SK-N-MC (cell line): ENCODE results near the gene GGTA1.

Source experiments
- DNase-seq: peaks from one replicate; pipeline ENCODE4 v3.0.0-alpha.2; 2011; ENCODE audit warnings: low read depth, low spot score
- H3K27ac ChIP-seq: fragments of 200-600 bp; sonication (generic); 2 replicates; pipeline ENCODE4 v1.5.1; 2016; ENCODE audit warnings: mixed run types
- H3K36me3 ChIP-seq: fragments of 200-600 bp; sonication (generic); 2 replicates; pipeline ENCODE4 v1.6.1; 2017; ENCODE audit warnings: antibody characterized with exemption, low read length, mixed read lengths; ENCODE audit not compliant: insufficient read depth
- H3K4me3 ChIP-seq: fragments of 200-600 bp; sonication (generic); 2 replicates; pipeline ENCODE4 v1.5.1; 2016
- H3K9ac ChIP-seq: fragments of 200-600 bp; sonication (generic); 2 replicates; pipeline ENCODE4 v1.8.0; 2017; ENCODE audit warnings: mixed run types, mixed read lengths; ENCODE audit not compliant: insufficient read length
- H3K9me3 ChIP-seq: fragments of 200-600 bp; sonication (generic); 2 replicates; pipeline ENCODE4 v1.6.1; 2017; ENCODE audit warnings: low read depth, mild to moderate bottlenecking, antibody characterized with exemption, low read length, moderate library complexity, mixed read lengths
- EZH2 ChIP-seq: fragments of 200-600 bp; sonication (generic); IDR thresholded peaks from one replicate; pipeline ENCODE4 v1.6.1; 2017; ENCODE audit warnings: antibody characterized with exemption
- FOXP2 ChIP-seq: optimal IDR thresholded peaks from 2 replicates; pipeline ENCODE3; 2011; ENCODE audit warnings: mild to moderate bottlenecking, moderate library complexity; ENCODE audit not compliant: insufficient read depth; ENCODE audit errors: extremely low read length, control extremely low read depth
- POLR2AphosphoS5 ChIP-seq: IDR thresholded peaks from 2 replicates; pipeline ENCODE4 v1.6.1; 2012; ENCODE audit warnings: mild to moderate bottlenecking, low read depth, low read length, borderline replicate concordance

Gene GGTA1

DNA sequence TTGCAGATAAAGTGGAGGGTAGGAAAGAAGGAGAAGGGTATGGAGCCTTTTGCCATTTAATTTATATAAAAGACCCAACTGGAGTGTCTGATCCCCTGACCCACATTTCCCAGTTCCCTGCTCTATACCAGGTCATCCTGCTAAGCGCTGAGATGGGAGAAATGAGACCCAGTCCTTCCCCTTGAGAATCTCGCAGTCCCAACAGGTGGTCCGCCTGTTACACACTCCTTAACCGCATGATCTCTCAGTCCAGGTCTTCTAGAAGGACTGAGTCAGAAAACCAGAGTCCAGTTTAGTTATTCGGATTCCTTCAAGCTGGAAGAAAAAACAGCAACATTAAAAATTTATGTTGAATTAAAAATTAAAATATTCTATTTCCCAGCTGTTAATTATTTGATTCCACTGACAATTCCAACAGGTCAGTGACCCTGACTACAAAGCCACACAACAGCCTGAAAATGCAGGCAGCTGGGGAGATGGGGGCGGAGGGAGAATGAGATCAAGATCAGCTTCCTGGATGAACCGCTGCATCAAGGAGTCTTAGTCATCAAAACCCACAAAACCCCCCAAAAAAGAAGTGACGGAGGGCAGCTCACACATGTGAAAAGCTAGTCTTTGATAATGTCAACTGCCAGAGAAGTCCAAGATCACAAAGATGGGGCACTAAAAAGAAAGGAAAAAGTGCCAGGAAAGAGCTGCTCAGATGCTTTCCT lies 44.0 kb downstream of the GGTA1 start:
- no peak for DNase-seq
- H3K9ac ChIP-seq, result no peak overlapping the region
- no peak overlapping the region for H3K27ac ChIP-seq
- H3K4me3 ChIP-seq, result no peak overlapping the region
- no peaks in the 10 kb centered on the region for H3K9me3 ChIP-seq
- no peaks in the 10 kb centered on the region for H3K36me3 ChIP-seq
- no peak for TF ChIP-seq POLR2AphosphoS5
- TF ChIP-seq FOXP2, result no peak
- TF ChIP-seq EZH2, result no peak

DNA sequence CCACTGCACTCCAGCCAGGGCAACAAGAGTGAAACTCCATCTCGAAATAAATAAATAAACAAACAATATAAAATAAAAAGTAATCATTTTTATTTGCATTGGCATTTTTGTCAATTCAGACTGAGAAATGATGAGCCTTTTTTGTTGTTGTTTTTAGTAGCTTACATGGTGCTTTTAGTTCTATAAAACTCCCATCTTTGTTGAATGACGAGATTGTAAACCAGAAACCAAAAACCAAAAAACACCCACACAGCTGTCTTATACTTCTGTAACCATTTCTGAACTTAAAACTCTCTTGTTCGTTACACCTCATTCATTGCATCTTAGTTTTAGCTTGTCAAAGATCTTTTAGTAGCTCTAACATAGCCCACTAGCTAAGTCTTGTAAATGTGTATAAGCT lies 44.7 kb downstream of the GGTA1 start:
- no peak overlapping the region for H3K27ac ChIP-seq
- TF ChIP-seq EZH2 (no peak), POLR2AphosphoS5 (no peak), FOXP2 (no peak)
- H3K36me3 ChIP-seq, result no peaks in the 10 kb centered on the region
- no peak overlapping the region for H3K4me3 ChIP-seq
- DNase-seq, result no peak
- no peak overlapping the region for H3K9ac ChIP-seq
- H3K9me3 ChIP-seq, result no peaks in the 10 kb centered on the region

GRCh38 chr9:121453232-121453892 lies 46.3 kb downstream of the GGTA1 start:
- Histone ChIP-seq H3K4me3 (no peak overlapping the region), H3K36me3 (no peaks in the 10 kb centered on the region), H3K9ac (no peak overlapping the region), H3K27ac (no peak overlapping the region), H3K9me3 (no peaks in the 10 kb centered on the region)
- DNase-seq, result no peak
- TF ChIP-seq EZH2, result no peak
- no peak for TF ChIP-seq POLR2AphosphoS5
- TF ChIP-seq FOXP2, result no peak

GRCh38 chr9:121452085-121452484 lies 47.6 kb downstream of the GGTA1 start:
- Histone ChIP-seq H3K27ac (no peak overlapping the region), H3K9me3 (no peaks in the 10 kb centered on the region), H3K36me3 (no peaks in the 10 kb centered on the region), H3K4me3 (no peak overlapping the region), H3K9ac (no peak overlapping the region)
- no peak for TF ChIP-seq EZH2
- TF ChIP-seq FOXP2, result no peak
- no peak for TF ChIP-seq POLR2AphosphoS5
- no peak for DNase-seq

DNA sequence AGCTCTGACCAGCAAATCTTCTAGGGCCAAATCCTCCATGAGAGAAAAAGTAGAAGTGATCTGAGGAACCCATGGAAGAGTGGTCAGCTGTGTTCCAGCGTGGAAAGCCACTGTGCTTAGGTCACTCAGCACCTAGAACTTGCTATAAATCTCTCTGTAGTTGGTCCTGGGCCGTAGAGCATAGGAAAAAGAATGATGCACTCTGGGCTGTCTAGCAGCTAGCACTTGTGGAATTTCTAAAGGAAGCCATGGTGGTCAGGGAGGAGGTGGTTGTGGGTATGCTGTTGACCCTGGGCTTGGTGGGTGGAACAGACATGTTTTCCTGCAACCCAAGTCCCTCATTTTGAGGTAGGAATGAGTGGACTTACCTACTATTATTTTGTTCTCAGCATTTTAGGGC lies 48.1 kb downstream of the GGTA1 start:
- H3K27ac ChIP-seq, result no peak overlapping the region
- H3K4me3 ChIP-seq, result no peak overlapping the region
- H3K9ac ChIP-seq, result no peak overlapping the region
- no peaks in the 10 kb centered on the region for H3K9me3 ChIP-seq
- H3K36me3 ChIP-seq, result no peaks in the 10 kb centered on the region
- TF ChIP-seq POLR2AphosphoS5, result no peak
- TF ChIP-seq EZH2, result no peak
- no peak for TF ChIP-seq FOXP2
- no peak for DNase-seq

DNA sequence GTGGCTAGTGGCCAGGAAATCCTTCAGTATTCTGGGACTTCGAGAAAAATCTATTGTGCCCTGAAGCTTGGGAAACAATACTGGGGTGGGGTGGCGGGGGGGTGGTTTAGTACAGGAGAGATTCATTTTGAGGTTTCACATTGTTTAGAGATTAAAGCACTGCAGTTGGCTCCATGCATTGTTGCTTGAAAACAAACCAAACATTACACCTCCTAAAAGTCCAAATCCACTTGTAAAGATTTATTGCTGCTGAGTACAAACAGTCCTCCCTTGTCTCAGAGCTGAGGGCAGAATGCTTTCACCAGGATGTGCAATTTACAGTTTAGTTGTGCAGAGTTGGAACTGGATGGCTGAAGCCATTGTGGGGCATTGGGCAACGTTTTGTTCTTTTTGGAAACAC lies 49.4 kb downstream of the GGTA1 start:
- H3K9ac ChIP-seq, result no peak overlapping the region
- no peaks in the 10 kb centered on the region for H3K9me3 ChIP-seq
- no peak for DNase-seq
- no peak for TF ChIP-seq POLR2AphosphoS5
- TF ChIP-seq EZH2, result no peak
- no peak for TF ChIP-seq FOXP2
- no peak overlapping the region for H3K27ac ChIP-seq
- no peaks in the 10 kb centered on the region for H3K36me3 ChIP-seq
- no peak overlapping the region for H3K4me3 ChIP-seq

GRCh38 chr9:121449786-121450185 lies 49.9 kb downstream of the GGTA1 start:
- no peak overlapping the region for H3K27ac ChIP-seq
- no peak overlapping the region for H3K9ac ChIP-seq
- TF ChIP-seq POLR2AphosphoS5, result no peak
- TF ChIP-seq EZH2, result no peak
- no peak for TF ChIP-seq FOXP2
- no peaks in the 10 kb centered on the region for H3K9me3 ChIP-seq
- no peak for DNase-seq
- H3K4me3 ChIP-seq, result no peak overlapping the region
- H3K36me3 ChIP-seq, result no peaks in the 10 kb centered on the region

DNA sequence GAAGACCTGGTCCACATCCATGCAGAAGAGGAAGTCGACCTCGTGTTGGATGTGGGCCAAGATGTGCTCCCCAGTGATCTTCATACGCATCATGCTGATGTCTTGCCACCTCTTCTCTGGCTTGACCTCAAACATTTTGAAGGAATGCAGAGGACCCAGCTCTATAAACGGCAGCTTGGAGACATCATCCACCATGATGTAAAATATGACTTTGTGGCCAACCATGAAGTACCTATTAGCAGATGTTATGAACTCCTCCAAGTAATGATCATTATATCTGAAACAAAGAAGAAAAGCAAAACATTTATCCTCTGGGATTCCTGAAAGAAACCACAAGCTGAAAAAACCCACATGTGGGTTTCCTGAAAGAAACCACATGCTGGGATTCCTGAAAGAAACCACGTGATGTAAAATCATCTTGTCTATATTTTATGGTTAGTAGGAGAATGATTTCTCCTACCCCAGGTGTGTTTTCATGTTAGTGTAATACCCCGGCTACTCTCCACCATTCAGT lies 52.3 kb downstream of the GGTA1 start:
- TF ChIP-seq FOXP2, result no peak
- TF ChIP-seq POLR2AphosphoS5, result no peak; the same call in 1 of the 2 replicates
- TF ChIP-seq EZH2, result no peak
- no peak overlapping the region for H3K4me3 ChIP-seq
- H3K9me3 ChIP-seq, result no peaks in the 10 kb centered on the region
- no peaks in the 10 kb centered on the region for H3K36me3 ChIP-seq
- DNase-seq, result peak; percentile 53
- no peak overlapping the region for H3K27ac ChIP-seq
- H3K9ac ChIP-seq, result no peak overlapping the region
